Mesendoderm (in vitro differentiated cells): ENCODE results near the gene LRBA.
A peak's percentile ranks its signal among the peaks of the same experiment; 100 is the strongest.

Experiments
- DNase-seq: peaks from one replicate; pipeline ENCODE4 v3.0.0; 2013
- H2AK5ac ChIP-seq: 2 replicates; pipeline ENCODE4 v1.6.1; 2013; ENCODE audit warnings: low read length, inconsistent platforms
- H2BK120ac ChIP-seq: 2 replicates; pipeline ENCODE4 v1.6.1; 2013; ENCODE audit warnings: low read depth, mild to moderate bottlenecking, low read length, moderate library complexity, mixed read lengths
- H2BK15ac ChIP-seq: replicated peaks from 2 replicates; pipeline ENCODE4 v1.6.1; 2013; ENCODE audit warnings: low read depth, mild to moderate bottlenecking, moderate library complexity
- H2BK5ac ChIP-seq: 2 replicates; pipeline ENCODE4 v1.6.1; 2013; ENCODE audit warnings: low read length, inconsistent platforms
- H3K18ac ChIP-seq: 2 replicates; pipeline ENCODE4 v1.6.1; 2013; ENCODE audit warnings: mild to moderate bottlenecking, low read length, mixed read lengths
- H3K23ac ChIP-seq: one replicate; pipeline ENCODE4 v1.6.1; 2013; ENCODE audit warnings: low read length
- H3K27ac ChIP-seq: 2 replicates; pipeline ENCODE4 v1.5.1; 2013; ENCODE audit warnings: low read depth, mild to moderate bottlenecking, inconsistent platforms, low read length, moderate library complexity
- H3K27me3 ChIP-seq: 2 replicates; pipeline ENCODE4 v1.6.1; 2013; ENCODE audit warnings: low read length, control low read depth, mild to moderate bottlenecking, inconsistent platforms; ENCODE audit not compliant: insufficient read depth, poor library complexity
- H3K36me3 ChIP-seq: 2 replicates; pipeline ENCODE4 v1.6.1; 2013; ENCODE audit warnings: low read length, inconsistent platforms; ENCODE audit not compliant: control insufficient read depth, insufficient read depth
- H3K4ac ChIP-seq: one replicate; pipeline ENCODE4 v1.6.1; 2013; ENCODE audit warnings: low read depth, mild to moderate bottlenecking, low read length, moderate library complexity
- H3K4me1 ChIP-seq: 2 replicates; pipeline ENCODE4 v1.6.1; 2013; ENCODE audit warnings: low read depth, low read length, inconsistent platforms; ENCODE audit not compliant: control insufficient read depth
- H3K4me2 ChIP-seq: 2 replicates; pipeline ENCODE4 v1.6.1; 2013; ENCODE audit warnings: low read length
- H3K4me3 ChIP-seq: 2 replicates; pipeline ENCODE4 v1.5.1; 2013; ENCODE audit warnings: mild to moderate bottlenecking, low read length
- H3K56ac ChIP-seq: one replicate; pipeline ENCODE4 v1.6.1; 2013; ENCODE audit warnings: low read length
- H3K79me1 ChIP-seq: 2 replicates; pipeline ENCODE4 v1.6.1; 2013; ENCODE audit warnings: low read length, inconsistent platforms
- H3K79me2 ChIP-seq: 2 replicates; pipeline ENCODE4 v1.6.1; 2013; ENCODE audit warnings: mild to moderate bottlenecking, low read length; ENCODE audit not compliant: control insufficient read depth, insufficient read depth
- H3K9ac ChIP-seq: 2 replicates; pipeline ENCODE4 v1.6.1; 2013; ENCODE audit warnings: low read length, inconsistent platforms
- H4K5ac ChIP-seq: one replicate; pipeline ENCODE4 v1.6.1; 2013; ENCODE audit warnings: low read length
- H4K8ac ChIP-seq: one replicate; pipeline ENCODE4 v1.6.1; 2013; ENCODE audit warnings: low read depth, mild to moderate bottlenecking, control low read depth, low read length, moderate library complexity
- WGBS: extraction: QIAGEN DNeasy Blood & Tissue Kit; methylation state at CpG from one replicate; pipeline ENCODE4 v1.1.7; 2013; ENCODE audit warnings: low lambda C conversion rate, missing lambda C conversion rate; ENCODE audit not compliant: insufficient coverage; ENCODE audit errors: extremely low coverage; 5-methylcytosine and 5-hydroxymethylcytosine counted together

LRBA gene

DNA sequence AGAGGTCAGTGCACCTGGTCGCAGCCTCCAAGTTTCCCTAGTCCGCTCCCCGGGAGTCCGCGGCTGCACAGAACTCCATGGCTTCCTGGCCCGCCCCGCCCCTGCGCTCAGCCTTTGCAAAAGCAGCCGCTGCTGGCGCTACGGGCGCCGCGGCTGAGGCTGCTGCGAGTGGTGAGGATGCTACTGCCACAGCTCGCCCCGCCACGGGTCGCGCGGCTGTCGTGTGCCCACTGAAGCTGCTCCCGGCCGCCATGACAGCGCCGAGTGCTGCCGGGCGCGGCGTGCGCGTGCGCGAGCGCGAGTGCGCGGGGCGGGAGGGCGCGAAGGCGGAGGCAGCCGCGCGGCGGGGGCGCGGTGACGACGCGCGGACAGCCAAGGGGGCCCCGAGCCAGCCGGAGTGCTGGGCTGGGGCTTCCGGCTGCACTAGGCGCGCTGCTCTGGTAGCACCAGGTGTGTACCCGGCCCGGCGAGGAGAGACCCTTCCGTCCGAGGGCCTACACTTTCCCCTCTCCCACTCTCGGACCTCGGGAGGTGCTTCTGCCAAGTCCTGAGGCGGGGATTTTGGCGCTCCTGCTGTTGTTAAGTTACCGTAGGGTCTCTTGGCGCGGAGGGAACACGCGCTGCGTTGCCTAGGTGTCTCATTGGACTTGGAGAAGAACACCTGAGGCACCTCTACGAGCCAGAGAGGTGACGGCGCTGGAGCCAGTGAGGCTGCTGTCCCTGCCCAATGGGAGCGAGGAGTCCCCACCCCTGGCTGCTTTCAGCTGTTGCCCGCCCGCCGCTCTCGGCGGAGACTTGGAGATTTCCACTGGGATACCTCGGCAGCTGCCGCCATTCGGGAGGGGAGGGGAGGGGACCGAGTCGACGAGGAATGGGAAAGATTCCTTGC, 619 bp upstream of the LRBA start:
- H3K4me2 ChIP-seq = peak overlapping the region; percentile 96
- WGBS = no CpG with 5 or more reads among the region's 87 CpGs

DNA sequence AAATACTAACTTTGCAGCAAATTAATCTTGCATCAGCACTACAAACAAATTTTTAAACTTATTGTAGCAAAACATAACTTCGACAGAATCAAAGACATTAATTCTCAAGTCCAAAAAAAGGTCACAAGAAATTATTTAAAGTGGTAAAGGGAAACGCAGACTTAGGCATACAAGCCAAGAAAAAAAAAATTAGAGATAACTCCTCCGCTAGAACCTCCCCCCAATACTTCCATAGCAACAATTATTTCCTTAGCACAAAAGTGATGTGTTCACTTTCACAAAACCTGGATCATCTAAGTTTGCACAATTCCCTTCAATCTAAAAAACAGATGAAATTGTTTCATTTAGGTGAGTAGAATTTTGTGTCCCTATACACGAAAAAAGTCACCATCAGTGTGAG, 1.1 kb downstream of the LRBA start:
- no peaks in the 10 kb centered on the region for H3K4me1 ChIP-seq
- no peak overlapping the region for H2BK120ac ChIP-seq
- no peak overlapping the region for H3K4ac ChIP-seq
- no peaks in the 10 kb centered on the region for H3K27me3 ChIP-seq
- peaks cover 30% of the 10 kb centered on the region for H3K79me2 ChIP-seq
- peak overlapping the region; percentile 55 for H3K4me3 ChIP-seq
- H4K8ac ChIP-seq = no peak overlapping the region
- no peak overlapping the region for H3K23ac ChIP-seq
- H4K5ac ChIP-seq = no peak overlapping the region
- peak overlapping the region; percentile 63 for H3K4me2 ChIP-seq
- no peak overlapping the region for H2BK5ac ChIP-seq
- H3K79me1 ChIP-seq = peaks cover 2% of the 10 kb centered on the region
- no peak overlapping the region for H3K18ac ChIP-seq
- DNase-seq = no peak
- WGBS = no CpG with 5 or more reads among the region's 4 CpGs
- no peak overlapping the region for H2AK5ac ChIP-seq
- peak overlapping the region; percentile 70 for H3K9ac ChIP-seq
- H2BK15ac ChIP-seq = no peak overlapping the region
- H3K36me3 ChIP-seq = no peaks in the 10 kb centered on the region
- H3K27ac ChIP-seq = no peak overlapping the region
- peak overlapping the region; percentile 84 for H3K56ac ChIP-seq

More for the DNA sequence above, 619 bp upstream of the LRBA start:
- H2BK5ac ChIP-seq = peak overlapping the region; percentile 91
- peak overlapping the region; percentile 99 for H3K27ac ChIP-seq
- no peaks in the 10 kb centered on the region for H3K27me3 ChIP-seq
- peaks cover 30% of the 10 kb centered on the region for H3K79me2 ChIP-seq
- peak overlapping the region; percentile 85 for H3K18ac ChIP-seq
- H3K23ac ChIP-seq = peak overlapping the region; percentile 94
- no peak overlapping the region for H4K8ac ChIP-seq
- H4K5ac ChIP-seq = peak overlapping the region; percentile 98
- no peaks in the 10 kb centered on the region for H3K4me1 ChIP-seq
- H3K4me3 ChIP-seq = peak overlapping the region; percentile 80
- no peaks in the 10 kb centered on the region for H3K36me3 ChIP-seq
- peak; percentile 97 for DNase-seq
- H3K79me1 ChIP-seq = peaks cover 2% of the 10 kb centered on the region
- no peak overlapping the region for H2BK120ac ChIP-seq
- H3K56ac ChIP-seq = peak overlapping the region; percentile 98
- peak overlapping the region; percentile 81 for H3K4ac ChIP-seq
- H2BK15ac ChIP-seq = no peak overlapping the region
- H3K9ac ChIP-seq = peak overlapping the region; percentile 91
- no peak overlapping the region for H2AK5ac ChIP-seq

DNA sequence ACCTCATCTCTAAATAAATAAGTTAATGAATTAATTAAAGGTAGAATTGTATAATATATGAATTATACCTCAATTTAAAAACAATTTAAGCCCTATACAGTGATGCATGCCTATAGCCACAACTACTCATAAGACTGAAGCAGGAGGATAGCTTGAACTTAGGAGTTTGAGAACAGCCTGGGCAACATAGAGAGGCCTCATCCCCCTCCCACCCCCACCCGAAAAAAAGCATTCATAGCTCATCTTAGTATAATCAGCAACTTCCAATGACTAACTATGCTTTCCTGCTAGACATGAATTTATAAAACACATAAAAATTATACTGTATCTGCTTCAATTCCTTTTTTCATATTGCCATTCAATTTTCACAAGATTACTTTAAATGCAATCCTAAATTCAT, 1.6 kb downstream of the LRBA start:
- Histone ChIP-seq H3K4ac (no peak overlapping the region), H3K4me1 (no peaks in the 10 kb centered on the region), H3K79me1 (peaks cover 2% of the 10 kb centered on the region), H3K23ac (no peak overlapping the region), H3K4me2 (peak overlapping the region; percentile 54), H4K8ac (no peak overlapping the region), H3K4me3 (no peak overlapping the region), H2AK5ac (no peak overlapping the region), H3K56ac (peak overlapping the region; percentile 60), H4K5ac (no peak overlapping the region), H3K36me3 (no peaks in the 10 kb centered on the region), H3K18ac (no peak overlapping the region), H2BK15ac (no peak overlapping the region), H3K27ac (no peak overlapping the region), H3K27me3 (no peaks in the 10 kb centered on the region), H2BK5ac (no peak overlapping the region), H2BK120ac (no peak overlapping the region), H3K79me2 (peaks cover 30% of the 10 kb centered on the region), H3K9ac (peak overlapping the region; percentile 29)
- no CpG with 5 or more reads among the region's 1 CpG for WGBS
- no peak for DNase-seq

DNA sequence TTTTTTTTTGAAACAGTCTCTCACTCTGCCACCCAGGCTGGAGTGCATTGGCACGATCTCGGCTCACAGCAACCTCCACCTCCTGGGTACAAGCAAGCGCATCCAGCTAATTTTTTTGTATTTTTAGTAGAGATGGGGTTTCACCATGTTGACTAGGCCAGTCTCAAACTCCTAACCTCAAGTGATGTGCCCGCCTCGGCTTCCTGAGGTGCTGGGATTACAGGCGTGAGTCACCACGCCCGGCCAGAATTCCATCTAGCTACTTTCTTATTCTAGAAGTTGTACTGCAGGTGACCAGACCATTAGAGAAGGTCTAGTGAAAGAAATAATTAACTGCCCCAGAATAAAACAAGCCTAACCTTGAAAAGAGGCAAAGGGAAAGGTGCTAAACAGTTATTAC, 2.3 kb downstream of the LRBA start:
- Histone ChIP-seq H4K8ac (no peak overlapping the region), H3K4me2 (peak overlapping the region; percentile 54), H3K79me2 (peaks cover 34% of the 10 kb centered on the region), H2AK5ac (no peak overlapping the region), H2BK5ac (no peak overlapping the region), H3K18ac (no peak overlapping the region), H2BK15ac (no peak overlapping the region), H3K27ac (no peak overlapping the region), H3K9ac (peak overlapping the region; percentile 45), H2BK120ac (no peak overlapping the region), H4K5ac (no peak overlapping the region), H3K4me1 (no peaks in the 10 kb centered on the region), H3K36me3 (no peaks in the 10 kb centered on the region), H3K56ac (no peak overlapping the region), H3K27me3 (no peaks in the 10 kb centered on the region), H3K4ac (no peak overlapping the region), H3K79me1 (peaks cover 2% of the 10 kb centered on the region), H3K4me3 (no peak overlapping the region), H3K23ac (no peak overlapping the region)
- WGBS = no CpG with 5 or more reads among the region's 8 CpGs
- peak; percentile 60 for DNase-seq

DNA sequence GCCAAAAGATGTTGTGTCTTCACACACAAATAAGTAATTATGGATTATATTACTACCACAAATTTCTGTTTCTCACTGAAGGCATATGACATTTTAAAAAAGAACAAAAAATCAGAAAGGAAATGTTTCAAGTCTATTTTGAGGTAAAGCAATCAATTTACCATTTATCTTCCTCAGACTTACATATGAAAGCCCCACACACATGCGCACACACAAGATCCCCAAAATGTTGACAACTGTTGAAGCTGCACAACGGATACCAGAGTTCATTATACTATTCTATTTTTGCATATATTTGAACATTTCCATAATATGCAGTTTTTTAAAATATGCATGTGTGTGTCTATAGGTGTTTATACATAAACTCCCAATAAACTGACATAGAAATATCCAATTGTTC, 2.7 kb downstream of the LRBA start:
- Histone ChIP-seq H3K4me3 (no peak overlapping the region), H3K23ac (no peak overlapping the region), H3K56ac (no peak overlapping the region), H2BK5ac (no peak overlapping the region), H3K9ac (no peak overlapping the region), H3K27me3 (no peaks in the 10 kb centered on the region), H3K79me2 (peaks cover 34% of the 10 kb centered on the region), H2BK120ac (no peak overlapping the region), H3K18ac (no peak overlapping the region), H3K4ac (no peak overlapping the region), H3K36me3 (no peaks in the 10 kb centered on the region), H2AK5ac (no peak overlapping the region), H4K5ac (no peak overlapping the region), H3K79me1 (peaks cover 2% of the 10 kb centered on the region), H3K4me2 (no peak overlapping the region), H3K4me1 (no peaks in the 10 kb centered on the region), H3K27ac (no peak overlapping the region), H2BK15ac (no peak overlapping the region), H4K8ac (no peak overlapping the region)
- DNase-seq = no peak
- no CpG with 5 or more reads among the region's 2 CpGs for WGBS
